GM12878 (cell line): ENCODE results near the gene FLOT1. TPM values are rescaled to one million over a fixed set of nuclear protein-coding genes. Genes with fewer than 3 reads are reported as not detected.

Source experiments
- ATAC-seq: fragments of 200-7000 bp; cut with Tn5 transposase; 3 replicates; pipeline ENCODE4 v1.9.1; 2020; ENCODE audit warnings: mild to moderate bottlenecking, moderate library complexity
- BruUV-seq: library from RNA; stranded (reverse); fragments of 400-500 nt; replicated peaks from 2 replicates; lab custom pipeline; 2021; lab: Mats Ljungman, UMichigan
- CTCF ChIA-PET: fragments of 300-600 bp; sonication (Branson Sonifier 250); formaldehyde crosslinking; extraction: SDS; loops from one replicate; lab custom pipeline; 2021; ENCODE audit warnings: inconsistent platforms; lab: Yijun Ruan, JAX
- POLR2A ChIA-PET: fragments of 350-600 bp; formaldehyde crosslinking; extraction: SDS; loops from one replicate; lab custom pipeline; 2021; ENCODE audit warnings: inconsistent platforms; lab: Charles Lee
- RAD21 ChIA-PET: fragments of 300-600 bp; sonication (Branson Sonifier 250); formaldehyde crosslinking; loops from one replicate; lab custom pipeline; 2023; ENCODE audit warnings: antibody characterized with exemption; ENCODE audit not compliant: unreplicated experiment; lab: Charles Lee
- SMC1A ChIA-PET: fragments of 300-600 bp; sonication (Branson Sonifier 250); formaldehyde crosslinking; loops from one replicate; lab custom pipeline; 2023; ENCODE audit not compliant: unreplicated experiment, uncharacterized antibody; lab: Charles Lee
- DNase-seq: peaks from one replicate; pipeline ENCODE4 v3.0.0-alpha.2; 2011; ENCODE audit warnings: low read depth, low spot score
- FAIRE-seq: peaks from 3 replicates; lab custom pipeline; 2011; peaks lifted over from hg19 to GRCh38; lab: Jason Lieb, UNC
- H2AFZ ChIP-seq: 2 replicates; pipeline ENCODE4 v1.6.0; 2011; ENCODE audit warnings: low read depth, low read length, control low read depth; ENCODE audit not compliant: control insufficient read depth
- H3K27ac ChIP-seq: 2 replicates; pipeline ENCODE4 v1.5.1; 2011; ENCODE audit warnings: control low read depth; ENCODE audit not compliant: control insufficient read depth, insufficient read depth
- H3K27me3 ChIP-seq, 2 experiments: replicated peaks in 1 of 2; 2 replicates each; pipeline versions ENCODE4 v1.6.0 to v1.6.1; 2011; ENCODE audit warnings: low read length in 1 of 2; ENCODE audit not compliant: control insufficient read depth in 2 of 2, insufficient read depth in 2 of 2
- H3K36me3 ChIP-seq, 2 experiments: 2 replicates each; pipeline ENCODE4 v1.5.1; 2011; ENCODE audit warnings: low read length in 1 of 2; ENCODE audit not compliant: control insufficient read depth in 2 of 2, insufficient read depth in 2 of 2
- H3K4me1 ChIP-seq: 2 replicates; pipeline ENCODE4 v1.6.1; 2011; ENCODE audit warnings: mild to moderate bottlenecking, low read length, moderate library complexity, mixed read lengths; ENCODE audit not compliant: control insufficient read depth, insufficient read depth
- H3K4me2 ChIP-seq: 2 replicates; pipeline ENCODE4 v1.6.0; 2011; ENCODE audit warnings: control low read depth; ENCODE audit not compliant: control insufficient read depth, insufficient read depth
- H3K4me3 ChIP-seq: fragments of 200-600 bp; sonication (generic); 2 replicates; pipeline ENCODE4 v1.5.1; 2016
- H3K79me2 ChIP-seq: 2 replicates; pipeline ENCODE4 v1.6.0; 2011; ENCODE audit warnings: low read length; ENCODE audit not compliant: control insufficient read depth, insufficient read depth
- H3K9ac ChIP-seq: 2 replicates; pipeline ENCODE4 v1.8.0; 2011; ENCODE audit warnings: low read length, control low read depth, mixed read lengths; ENCODE audit not compliant: control insufficient read depth, insufficient read depth
- H3K9me3 ChIP-seq: replicated peaks from 3 replicates; pipeline ENCODE4 v1.5.1; 2011; ENCODE audit warnings: mild to moderate bottlenecking, low read length; ENCODE audit not compliant: control insufficient read depth, insufficient read depth
- H4K20me1 ChIP-seq: 2 replicates; pipeline ENCODE4 v1.6.0; 2011; ENCODE audit not compliant: control insufficient read depth, insufficient read depth
- BMI1 ChIP-seq: fragments of 450-650 bp; IDR thresholded peaks from 2 replicates; pipeline ENCODE4 v1.6.1; 2016; ENCODE audit warnings: mild to moderate bottlenecking, moderate library complexity, borderline replicate concordance
- EP300 ChIP-seq, 2 experiments: fragments of 150-350 bp in 1 of 2; IDR thresholded peaks; 2 replicates each; pipeline ENCODE4 v1.6.1; 2011 to 2012; ENCODE audit warnings: low read depth in 2 of 2, low read length in 2 of 2, borderline replicate concordance in 1 of 2, improper control_type of control experiment in 1 of 2, inconsistent platforms in 1 of 2; ENCODE audit not compliant: control insufficient read depth in 1 of 2
- HDAC2 ChIP-seq: fragments of 200-600 bp; sonication (generic); IDR thresholded peaks from 2 replicates; pipeline ENCODE4 v1.6.1; 2017
- HDGF ChIP-seq: fragments of 450-650 bp; IDR thresholded peaks from 2 replicates; pipeline ENCODE4 v1.6.1; 2016; ENCODE audit warnings: antibody characterized with exemption
- HSF1 ChIP-seq: fragments of 150-350 bp; IDR thresholded peaks from 2 replicates; pipeline ENCODE4 v1.6.1; 2014; ENCODE audit warnings: mild to moderate bottlenecking, low read depth, low read length
- POLR2AphosphoS2 ChIP-seq: IDR thresholded peaks from 2 replicates; pipeline ENCODE4 v1.6.1; 2011; ENCODE audit warnings: low read depth, mild to moderate bottlenecking, low read length, improper control_type of control experiment, moderate library complexity
- RAD21 ChIP-seq: IDR thresholded peaks from 2 replicates; pipeline ENCODE4 v1.6.1; 2011; ENCODE audit warnings: mild to moderate bottlenecking, low read depth, low read length, moderate library complexity; ENCODE audit not compliant: insufficient read depth
- RAD51 ChIP-seq: fragments of 450-650 bp; IDR thresholded peaks from 2 replicates; pipeline ENCODE4 v1.6.1; 2016; ENCODE audit warnings: moderate library complexity, mild to moderate bottlenecking, inconsistent platforms
- SKIL ChIP-seq: fragments of 450-650 bp; IDR thresholded peaks from 2 replicates; pipeline ENCODE4 v1.6.1; 2017; ENCODE audit warnings: mild to moderate bottlenecking, low read depth, inconsistent platforms; ENCODE audit not compliant: poor library complexity, severe bottlenecking
- SMARCA5 ChIP-seq: fragments of 450-650 bp; IDR thresholded peaks from 2 replicates; pipeline ENCODE4 v1.6.1; 2017; ENCODE audit warnings: mild to moderate bottlenecking
- SREBF1 ChIP-seq: IDR thresholded peaks from 2 replicates; pipeline ENCODE4 v1.6.1; 2012; ENCODE audit warnings: mild to moderate bottlenecking, low read length
- STAT1 ChIP-seq: fragments of 450-650 bp; conservative IDR thresholded peaks from 2 replicates; pipeline ENCODE4 v1.6.1; 2014; ENCODE audit warnings: antibody characterized with exemption, mild to moderate bottlenecking
- ZBTB4 ChIP-seq: fragments of 450-650 bp; formaldehyde crosslinking; IDR thresholded peaks from 2 replicates; pipeline ENCODE4 v1.4.0; 2022; ENCODE audit warnings: mild to moderate bottlenecking, moderate library complexity
- ZZZ3 ChIP-seq: IDR thresholded peaks from 2 replicates; pipeline ENCODE4 v1.6.1; 2011; ENCODE audit warnings: low read depth; ENCODE audit not compliant: control insufficient read depth, insufficient read length
- WGBS: methylation state at CpG from one replicate; pipeline ENCODE4 v1.1.6; 2016; ENCODE audit warnings: low lambda C conversion rate; ENCODE audit not compliant: insufficient replicate concordance, insufficient coverage; ENCODE audit errors: missing lambda C conversion rate; 5-methylcytosine and 5-hydroxymethylcytosine counted together
- in situ Hi-C: fragments of 300-500 bp; cut with MboI; formaldehyde crosslinking; loops from 9 replicates; pipeline ENCODE4 v1.14.3; 2018; ENCODE audit warnings: mixed read lengths
- intact Hi-C: fragments of 100-400 bp; cut with micrococcal nuclease; formaldehyde crosslinking; loops from one replicate; pipeline ENCODE4 v1.14.2; 2022; ENCODE audit not compliant: unreplicated experiment
- polyA plus RNA-seq, 11 experiments: library from polyadenylated mRNA; depleted of rRNA in 4 of 11; unstranded in 6 of 11; stranded (reverse) in 5 of 11; fragments of >200 nt; fragmentation: Nextera tagmentation in 4 of 11; fragmentation: Illumina TruSeq in 1 of 11; extraction: Ambion mirVana in 4 of 11; extraction: Trizol in 1 of 11; gene quantifications; 1 replicate in 1 of 11; 2 replicates in 10 of 11; pipeline versions ENCODE4 v1.2.1 to v1.2.3, GENCODE V29; 2011 to 2016; ENCODE audit warnings: inconsistent platforms in 2 of 11, missing spikeins in 2 of 11, low read depth in 1 of 11
- total RNA-seq, 4 experiments: library from RNA; depleted of rRNA in 3 of 4; stranded (reverse); fragments of >200 nt in 3 of 4; fragmentation: Illumina TruSeq in 1 of 4; extraction: Trizol in 1 of 4; gene quantifications; 2 replicates each; pipeline versions ENCODE4 v1.2.1 to v1.2.3, GENCODE V29; 2013 to 2021

The FLOT1 gene
- total and polyA plus RNA-seq, 10 of the 15 experiments (the other 5 are each of a cell fraction or from before 2014, with no cell fraction given): 12.3 to 153 (median 112) TPM

GRCh38 chr6:30777155-30777485, 34.6 kb upstream of the FLOT1 start:
- Histone ChIP-seq H3K27ac (no peak overlapping the region), H3K4me2 (no peak overlapping the region), H3K36me3 (no peaks in the 10 kb centered on the region), H4K20me1 (no peaks in the 10 kb centered on the region), H3K79me2 (no peaks in the 10 kb centered on the region), H3K27me3 (no peaks in the 10 kb centered on the region), H3K4me3 (no peak overlapping the region), H3K4me1 (peaks cover 9% of the 10 kb centered on the region), H3K9ac (no peak overlapping the region), H2AFZ (no peak overlapping the region), H3K9me3 (no peaks in the 10 kb centered on the region)
- FAIRE-seq (no peak), DNase-seq (no peak), ATAC-seq (no peak)
- in situ Hi-C loops: no loop called here
- ChIA-PET CTCF (interaction anchor here (1.4 to 3.1 kb wide), 3 partner anchors 10 to 292 kb away, joined by 4 to 10 read pairs (median 5); no protein-coding TSS in a partner anchor), RAD21 (interaction anchor here (0.7 to 1.5 kb wide), 2 partner anchors 32 to 137 kb away, joined by 3 to 4 read pairs; partner anchors contain the start of gene VARS2), SMC1A (interaction anchor here (0.7 to 3.1 kb wide), 9 partner anchors 10 to 53 kb away, joined by 3 to 22 read pairs (median 4); no protein-coding TSS in a partner anchor), POLR2A (interaction anchor here (0.8 to 1.5 kb wide), 6 partner anchors 9 to 45 kb away, joined by 3 to 7 read pairs (median 4); no protein-coding TSS in a partner anchor)
- intact Hi-C loops: no loop called here
- no TSS peak for BruUV-seq
- WGBS: 88% methylated on average over 3 of the region's 3 CpGs
- no peak for TF ChIP-seq SREBF1
- no peak for TF ChIP-seq ZZZ3
- TF ChIP-seq BMI1: no peak
- TF ChIP-seq RAD21: no peak
- no peak for TF ChIP-seq SMARCA5
- no peak for TF ChIP-seq SKIL
- no peak for TF ChIP-seq POLR2AphosphoS2
- no peak for TF ChIP-seq HDGF
- no peak for TF ChIP-seq EP300 (IDR thresholded peaks at IDR 0.05; ENCODE audit: borderline replicate concordance in 1 of 2, control insufficient read depth in 1 of 2, low read depth in 2 of 2, low read length in 2 of 2)
- TF ChIP-seq RAD51: no peak
- no peak for TF ChIP-seq HDAC2
- no peak for TF ChIP-seq HSF1
- no peak for TF ChIP-seq STAT1
- TF ChIP-seq ZBTB4 (CRISPR knock-in tag): no peak
